ENCODE measurements around the gene RADIL. TPM values are rescaled to one million over a fixed set of nuclear protein-coding genes. Genes with fewer than 3 reads are reported as not detected.

Gene RADIL
- total RNA-seq, 1 experiment from 2014 or later, result 5.6 TPM

GRCh38 chr7:4836206-4836661 lies 47.3 kb downstream of the RADIL start:
- Histone ChIP-seq H4K20me1 (ENCODE audit: low read length) (no peaks in the 10 kb centered on the region), H3K79me2 (ENCODE audit: low read length) (no peaks in the 10 kb centered on the region), H3K9ac (ENCODE audit: low read length) (no peak overlapping the region), H2AFZ (ENCODE audit: low read length) (no peak overlapping the region), H3K4me2 (ENCODE audit: low read length) (no peak overlapping the region), H3K9me2 (replicated peaks; ENCODE audit: low read length) (no peaks in the 10 kb centered on the region), H3K4me3 (ENCODE audit: low read length) (no peak overlapping the region), H3K9me3 (ENCODE audit: low read length) (no peaks in the 10 kb centered on the region), H3K36me3 (ENCODE audit: low read depth, low read length) (no peaks in the 10 kb centered on the region), H3K27ac (ENCODE audit: low read length) (no peak overlapping the region), H3F3A (ENCODE audit: low read length, unreplicated experiment) (no peaks in the 10 kb centered on the region), H3K27me3 (ENCODE audit: low read length) (no peaks in the 10 kb centered on the region), H3K4me1 (ENCODE audit: insufficient read depth, low read length) (no peaks in the 10 kb centered on the region)
- no peak for DNase-seq
- CTCF ChIA-PET, result no interaction called here
- TF ChIP-seq EZH2phosphoT487 (IDR thresholded peaks at IDR 0.05; ENCODE audit: borderline replicate concordance, low read length), result no peak
- TF ChIP-seq CTCF (conservative IDR thresholded peaks at IDR 0.05; ENCODE audit: low read depth, low read length), result no peak
- no peak for TF ChIP-seq EZH2 (IDR thresholded peaks at IDR 0.05; ENCODE audit: low read length, unreplicated experiment)
- BruUV-seq (replicated peaks), result no TSS peak
- intact Hi-C loops (cut with micrococcal nuclease), result no loop called here
- POLR2A ChIA-PET (ENCODE audit: unreplicated experiment), result no interaction called here
- no peak for ATAC-seq

GRCh38 chr7:4835398-4836205 lies 47.9 kb downstream of the RADIL start:
- no TSS peak for BruUV-seq (replicated peaks)

More at GRCh38 chr7:4835398-4836205, 47.9 kb downstream of the RADIL start:
- no peaks in the 10 kb centered on the region for H3F3A ChIP-seq (ENCODE audit: low read length, unreplicated experiment)
- no peak for DNase-seq
- CTCF ChIA-PET, result no interaction called here
- H3K27ac ChIP-seq (ENCODE audit: low read length), result no peak overlapping the region
- no peak; the same call in 1 of the 2 replicates for ATAC-seq
- intact Hi-C loops (cut with micrococcal nuclease), result no loop called here
- H3K9me3 ChIP-seq (ENCODE audit: low read length), result no peaks in the 10 kb centered on the region
- no peaks in the 10 kb centered on the region for H3K9me2 ChIP-seq (replicated peaks; ENCODE audit: low read length)
- no peaks in the 10 kb centered on the region for H3K36me3 ChIP-seq (ENCODE audit: low read depth, low read length)
- H2AFZ ChIP-seq (ENCODE audit: low read length), result no peak overlapping the region
- no peak overlapping the region for H3K4me2 ChIP-seq (ENCODE audit: low read length)
- no peaks in the 10 kb centered on the region for H3K4me1 ChIP-seq (ENCODE audit: insufficient read depth, low read length)
- TF ChIP-seq EZH2 (IDR thresholded peaks at IDR 0.05; ENCODE audit: low read length, unreplicated experiment), result no peak
- TF ChIP-seq EZH2phosphoT487 (IDR thresholded peaks at IDR 0.05; ENCODE audit: borderline replicate concordance, low read length), result no peak
- no peak for TF ChIP-seq CTCF (conservative IDR thresholded peaks at IDR 0.05; ENCODE audit: low read depth, low read length)
- no peaks in the 10 kb centered on the region for H4K20me1 ChIP-seq (ENCODE audit: low read length)
- no peaks in the 10 kb centered on the region for H3K79me2 ChIP-seq (ENCODE audit: low read length)
- H3K9ac ChIP-seq (ENCODE audit: low read length), result no peak overlapping the region
- no peak overlapping the region for H3K4me3 ChIP-seq (ENCODE audit: low read length)
- H3K27me3 ChIP-seq (ENCODE audit: low read length), result no peaks in the 10 kb centered on the region
- POLR2A ChIA-PET (ENCODE audit: unreplicated experiment), result no interaction called here

All from PC-3 (cell line).